ENCODE data around the gene MB21D2. TPM values are rescaled to one million over a fixed set of nuclear protein-coding genes. Genes with fewer than 3 reads are reported as not detected.

Gene MB21D2
- total and polyA plus RNA-seq, 2 experiments from 2014 or later, result 8.1 to 35.9 TPM

DNA sequence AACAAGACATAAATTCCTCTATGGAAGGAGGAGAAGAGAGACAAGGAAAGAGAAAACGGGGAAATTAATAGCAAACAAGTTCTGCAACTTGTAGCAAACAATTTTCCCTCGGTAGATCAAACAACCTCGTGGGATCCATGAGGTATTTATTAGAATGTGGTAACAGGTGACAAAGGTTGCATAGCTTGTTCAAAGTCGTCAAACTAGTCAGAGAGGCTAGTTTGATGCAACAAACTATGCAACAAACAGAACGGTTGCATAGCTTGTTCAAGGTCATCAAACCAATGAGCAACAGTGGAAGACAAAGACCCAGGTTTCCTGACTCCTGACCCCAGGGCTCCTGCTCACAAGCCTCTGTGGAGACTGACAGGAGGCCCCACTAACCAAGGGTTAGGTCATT lies 20.7 kb downstream of the MB21D2 start (continued):
- TF ChIP-seq ZNF462 (CRISPR knock-in tag; IDR thresholded peaks at IDR 0.05) (no peak), STAT1 (IDR thresholded peaks at IDR 0.05; ENCODE audit: unreplicated experiment) (no peak), REST (IDR thresholded peaks at IDR 0.05; ENCODE audit: unreplicated experiment) (no peak)
- TF ChIP-seq, protein P1, sequence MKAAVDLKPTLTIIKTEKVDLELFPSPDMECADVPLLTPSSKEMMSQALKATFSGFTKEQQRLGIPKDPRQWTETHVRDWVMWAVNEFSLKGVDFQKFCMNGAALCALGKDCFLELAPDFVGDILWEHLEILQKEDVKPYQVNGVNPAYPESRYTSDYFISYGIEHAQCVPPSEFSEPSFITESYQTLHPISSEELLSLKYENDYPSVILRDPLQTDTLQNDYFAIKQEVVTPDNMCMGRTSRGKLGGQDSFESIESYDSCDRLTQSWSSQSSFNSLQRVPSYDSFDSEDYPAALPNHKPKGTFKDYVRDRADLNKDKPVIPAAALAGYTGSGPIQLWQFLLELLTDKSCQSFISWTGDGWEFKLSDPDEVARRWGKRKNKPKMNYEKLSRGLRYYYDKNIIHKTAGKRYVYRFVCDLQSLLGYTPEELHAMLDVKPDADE (IDR thresholded peaks at IDR 0.05), result no peak
- TF ChIP-seq, protein P2, sequence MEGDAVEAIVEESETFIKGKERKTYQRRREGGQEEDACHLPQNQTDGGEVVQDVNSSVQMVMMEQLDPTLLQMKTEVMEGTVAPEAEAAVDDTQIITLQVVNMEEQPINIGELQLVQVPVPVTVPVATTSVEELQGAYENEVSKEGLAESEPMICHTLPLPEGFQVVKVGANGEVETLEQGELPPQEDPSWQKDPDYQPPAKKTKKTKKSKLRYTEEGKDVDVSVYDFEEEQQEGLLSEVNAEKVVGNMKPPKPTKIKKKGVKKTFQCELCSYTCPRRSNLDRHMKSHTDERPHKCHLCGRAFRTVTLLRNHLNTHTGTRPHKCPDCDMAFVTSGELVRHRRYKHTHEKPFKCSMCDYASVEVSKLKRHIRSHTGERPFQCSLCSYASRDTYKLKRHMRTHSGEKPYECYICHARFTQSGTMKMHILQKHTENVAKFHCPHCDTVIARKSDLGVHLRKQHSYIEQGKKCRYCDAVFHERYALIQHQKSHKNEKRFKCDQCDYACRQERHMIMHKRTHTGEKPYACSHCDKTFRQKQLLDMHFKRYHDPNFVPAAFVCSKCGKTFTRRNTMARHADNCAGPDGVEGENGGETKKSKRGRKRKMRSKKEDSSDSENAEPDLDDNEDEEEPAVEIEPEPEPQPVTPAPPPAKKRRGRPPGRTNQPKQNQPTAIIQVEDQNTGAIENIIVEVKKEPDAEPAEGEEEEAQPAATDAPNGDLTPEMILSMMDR (conservative IDR thresholded peaks at IDR 0.05; ENCODE audit: low read depth in 2 of 2), result no peak

All from GM23338 (cell line).